Ishikawa (cell line): ENCODE results near the gene WWTR1.

ENCODE experiments used
- CEBPB ChIP-seq: IDR thresholded peaks from 2 replicates; pipeline ENCODE4 v1.6.1; 2012
- EP300 ChIP-seq: IDR thresholded peaks from 2 replicates; pipeline ENCODE4 v1.6.1; 2012; ENCODE audit warnings: borderline replicate concordance
- FOXM1 ChIP-seq: IDR thresholded peaks from 2 replicates; pipeline ENCODE4 v1.6.1; 2012; ENCODE audit warnings: low read depth, borderline replicate concordance
- NFIC ChIP-seq: IDR thresholded peaks from 2 replicates; pipeline ENCODE4 v1.6.1; 2012
- TAF1 ChIP-seq: IDR thresholded peaks from 2 replicates; pipeline ENCODE4 v1.6.1; 2012; ENCODE audit warnings: low read depth, mild to moderate bottlenecking
- TCF12 ChIP-seq: IDR thresholded peaks from 2 replicates; pipeline ENCODE4 v1.6.1; 2012; ENCODE audit warnings: low read depth
- YY1 ChIP-seq: IDR thresholded peaks from 2 replicates; pipeline ENCODE4 v1.6.1; 2012; ENCODE audit warnings: low read depth
- TF ChIP-seq, protein P1 (sequence below): IDR thresholded peaks from 2 replicates; pipeline ENCODE4 v1.6.1; 2012

- TF ChIP-seq NFIC, result no peak
- TF ChIP-seq EP300, result no peak
- no peak for TF ChIP-seq TAF1
- TF ChIP-seq, protein P1, sequence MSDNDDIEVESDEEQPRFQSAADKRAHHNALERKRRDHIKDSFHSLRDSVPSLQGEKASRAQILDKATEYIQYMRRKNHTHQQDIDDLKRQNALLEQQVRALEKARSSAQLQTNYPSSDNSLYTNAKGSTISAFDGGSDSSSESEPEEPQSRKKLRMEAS, result no peak
- no peak for TF ChIP-seq CEBPB
- TF ChIP-seq FOXM1, result no peak
- TF ChIP-seq YY1, result no peak
- TF ChIP-seq TCF12, result no peak
Measured at GRCh38 chr3:149673393-149673792, 15.6 kb upstream of the WWTR1 start.
